HepG2 (cell line): Measurements from ENCODE around the gene C19orf47. TPM values are rescaled to one million over a fixed set of nuclear protein-coding genes. Genes with fewer than 3 reads are reported as not detected.

Experiments
- AHR ChIP-seq: IDR thresholded peaks from 2 replicates; pipeline ENCODE4 v1.6.1; 2018; ENCODE audit warnings: missing genetic modification reagents, missing compliant biosample characterization
- ARID4A ChIP-seq: sonication (generic); formaldehyde crosslinking; IDR thresholded peaks from 2 replicates; pipeline ENCODE4 v1.5.0; 2020; ENCODE audit warnings: mild to moderate bottlenecking, missing genetic modification reagents, borderline replicate concordance
- BRF2 ChIP-seq: sonication (generic); formaldehyde crosslinking; IDR thresholded peaks from 2 replicates; pipeline ENCODE4 v1.8.1; 2022; ENCODE audit warnings: mild to moderate bottlenecking, missing genetic modification reagents
- CEBPB ChIP-seq: IDR thresholded peaks from 2 replicates; pipeline ENCODE4 v1.6.1; 2011; ENCODE audit warnings: low read depth, low read length, improper control_type of control experiment, borderline replicate concordance
- GATAD2A ChIP-seq: IDR thresholded peaks from 2 replicates; pipeline ENCODE4 v1.6.1; 2016
- GMEB1 ChIP-seq: sonication (generic); formaldehyde crosslinking; IDR thresholded peaks from 2 replicates; pipeline ENCODE4 v1.5.1; 2020; ENCODE audit warnings: missing genetic modification reagents, mild to moderate bottlenecking, borderline replicate concordance
- HNRNPL ChIP-seq: fragments of 200-400 bp; formaldehyde crosslinking; IDR thresholded peaks from 2 replicates; pipeline ENCODE4 v1.6.1; 2017; ENCODE audit warnings: mild to moderate bottlenecking, low read depth, low read length
- RBM39 ChIP-seq: fragments of 200-400 bp; formaldehyde crosslinking; IDR thresholded peaks from one replicate; pipeline ENCODE4 v1.6.1; 2018; ENCODE audit warnings: antibody characterized with exemption, mild to moderate bottlenecking, low read depth, low read length; ENCODE audit not compliant: poor library complexity, severe bottlenecking
- REL ChIP-seq: sonication (generic); formaldehyde crosslinking; conservative IDR thresholded peaks from 2 replicates; pipeline ENCODE4 v1.8.0; 2022; ENCODE audit warnings: mild to moderate bottlenecking, missing genetic modification reagents, moderate library complexity
- RFXAP ChIP-seq: sonication (generic); formaldehyde crosslinking; IDR thresholded peaks from 2 replicates; pipeline ENCODE4 v1.4.0; 2020; ENCODE audit warnings: missing genetic modification reagents, borderline replicate concordance
- SNRNP70 ChIP-seq: fragments of 200-400 bp; formaldehyde crosslinking; IDR thresholded peaks from 2 replicates; pipeline ENCODE4 v1.6.1; 2017; ENCODE audit warnings: mild to moderate bottlenecking, low read depth, low read length, moderate library complexity
- SOX13 ChIP-seq, 3 experiments: fragments of 450-650 bp in 1 of 3; sonication (generic) in 1 of 3; formaldehyde crosslinking in 1 of 3; IDR thresholded peaks in 2 of 3; conservative IDR thresholded peaks in 1 of 3; 2 replicates each; pipeline versions ENCODE4 v1.5.0 to v1.6.1; 2016 to 2020; ENCODE audit warnings: antibody characterized with exemption in 1 of 3, mild to moderate bottlenecking in 1 of 3, missing compliant biosample characterization in 1 of 3, missing genetic modification reagents in 1 of 3, moderate library complexity in 1 of 3
- ZBED4 ChIP-seq: sonication (generic); formaldehyde crosslinking; IDR thresholded peaks from 2 replicates; pipeline ENCODE4 v1.4.0; 2020; ENCODE audit warnings: missing genetic modification reagents, borderline replicate concordance
- ZNF260 ChIP-seq: sonication (generic); formaldehyde crosslinking; IDR thresholded peaks from 2 replicates; pipeline ENCODE4 v1.4.0; 2020; ENCODE audit warnings: missing genetic modification reagents, low read depth, mild to moderate bottlenecking, borderline replicate concordance
- ZNF3 ChIP-seq: IDR thresholded peaks from 2 replicates; pipeline ENCODE4 v1.7.0; 2017; ENCODE audit warnings: inconsistent platforms
- ZNF678 ChIP-seq: sonication (generic); formaldehyde crosslinking; IDR thresholded peaks from 2 replicates; pipeline ENCODE4 v1.4.0; 2020; ENCODE audit warnings: mild to moderate bottlenecking, missing genetic modification reagents
- ZNF792 ChIP-seq: IDR thresholded peaks from 2 replicates; pipeline ENCODE4 v1.6.1; 2016
- polyA plus RNA-seq, 8 experiments: library from polyadenylated mRNA; depleted of rRNA in 3 of 8; stranded (reverse) in 7 of 8; unstranded in 1 of 8; fragments of >200 nt; fragmentation: Illumina TruSeq in 4 of 8; extraction: Trizol in 4 of 8; gene quantifications; 2 replicates each; pipeline versions ENCODE4 v1.2.1 to v1.2.3, GENCODE V29; 2011 to 2016; ENCODE audit warnings: low read depth in 4 of 8, missing spikeins in 1 of 8, mixed read lengths in 1 of 8; ENCODE audit not compliant: insufficient read depth in 1 of 8
- total RNA-seq, 5 experiments: library from RNA; depleted of rRNA; stranded (reverse); fragments of >200 nt; fragmentation: Illumina TruSeq; extraction: Trizol; gene quantifications; 2 replicates each; pipeline ENCODE4 v1.2.3, GENCODE V29; 2016; ENCODE audit warnings: low read depth in 1 of 5

C19orf47 gene
- total and polyA plus RNA-seq, 2 of the 13 experiments (the other 11 are each of a cell fraction or from before 2014, with no cell fraction given) = 8.1 to 10.6 TPM

- TF ChIP-seq BRF2 (CRISPR knock-in tag) (no peak), GATAD2A (peak; percentile 35; the same call in 1 of the 2 replicates), AHR (CRISPR knock-in tag) (peak; percentile 78), SOX13 (IDR thresholded peaks at IDR 0.05) (no peak), SOX13 (CRISPR knock-in tag; conservative IDR thresholded peaks at IDR 0.05 in 1 of 2, IDR thresholded peaks at IDR 0.05 in 1 of 2) (peak in 1 of 2 experiments; percentile 36; a peak in 1 of 4 replicates), REL (CRISPR knock-in tag) (peak; percentile 54; the same call in 1 of the 2 replicates), RBM39 (peak; percentile 57), CEBPB (no peak), ZBED4 (CRISPR knock-in tag) (no peak), GMEB1 (peak; percentile 92), ZNF3 (CRISPR knock-in tag) (no peak), SNRNP70 (no peak), RFXAP (CRISPR knock-in tag) (peak; percentile 77; the same call in 1 of the 2 replicates), HNRNPL (no peak), ARID4A (CRISPR knock-in tag) (peak; percentile 92), ZNF792 (CRISPR knock-in tag) (peak; percentile 36; the same call in 1 of the 2 replicates), ZNF260 (CRISPR knock-in tag) (no peak), ZNF678 (CRISPR knock-in tag) (no peak)
These were observed at the start of gene C19orf47, which contains the start of gene PLD3 (continued) for GRCh38 chr19:40348125-40348913.
